Measurements from ENCODE around the gene TMEM62. TPM values are rescaled to one million over a fixed set of nuclear protein-coding genes. Genes with fewer than 3 reads are reported as not detected.

Gene TMEM62
- total and polyA plus RNA-seq, 9 of the 15 experiments (the other 6 are each of a cell fraction or from before 2014, with no cell fraction given), result 4.4 to 16.6 (median 11.1) TPM

GRCh38 chr15:43186003-43186353 is 52.6 kb downstream of the TMEM62 start (continued):
- TF ChIP-seq ZBTB40 (IDR thresholded peaks at IDR 0.05), result 0 out of 2 replicates have a peak, but pooled peaks have one; percentile 10
- TF ChIP-seq ZBTB40 (CRISPR knock-in tag; IDR thresholded peaks at IDR 0.05), result no peak
- TF ChIP-seq THAP7 (CRISPR knock-in tag; IDR thresholded peaks at IDR 0.05), result no peak
- TF ChIP-seq ETV1 (tag; conservative IDR thresholded peaks at IDR 0.05; ENCODE audit: low read depth), result 0 out of 2 replicates have a peak, but pooled peaks have one; percentile 49
- TF ChIP-seq HDAC1 (IDR thresholded peaks at IDR 0.05), result peak in 1 of 2 experiments; percentile 51; a peak in 2 of 4 replicates
- TF ChIP-seq ZC3H4 (CRISPR knock-in tag; IDR thresholded peaks at IDR 0.05; ENCODE audit: borderline replicate concordance), result peak; percentile 1; the same call in 1 of the 2 replicates
- TF ChIP-seq GMEB1 (CRISPR knock-in tag; IDR thresholded peaks at IDR 0.05), result no peak
- TF ChIP-seq HDAC2 (IDR thresholded peaks at IDR 0.05), result peak; percentile 21; the same call in 1 of the 2 replicates
- TF ChIP-seq CHD4 (IDR thresholded peaks at IDR 0.05; ENCODE audit: insufficient read depth, insufficient replicate concordance, low read depth, low read length, poor library complexity, severe bottlenecking), result peak; percentile 48
- 0 out of 2 replicates have a peak, but pooled peaks have one; percentile 38 for TF ChIP-seq GATAD2A (IDR thresholded peaks at IDR 0.05)
- 0 out of 2 replicates have a peak, but pooled peaks have one; percentile 14 for TF ChIP-seq ZEB2 (IDR thresholded peaks at IDR 0.05)

Measured in K562 (cell line).